Glomerular visceral epithelial cell (primary cell): ENCODE results near the gene LOC128125822.
"Not testable (repeated sequence)": the region's sequence is repeated elsewhere in the genome, so short reads cannot be mapped to it uniquely, and the experiment has no call there.

Experiments used
- DNase-seq: peaks from one replicate; pipeline ENCODE4 v3.0.0-alpha.2; 2016; ENCODE audit errors: extremely low spot score

LOC128125822 gene

GRCh38 chr6:63572044-63572746 is at the start of gene LOC128125822, which contains the start of gene PTP4A1:
Gene LOC128125822, plus strand, starts transcription at chr6:63572480.
Gene PTP4A1, plus strand, starts transcription at chr6:63572480. Its CDS starts 4,401 bp downstream, at chr6:63576881.
- DNase-seq, result peak; percentile 98

GRCh38 chr6:63522911-63523287 is 49.4 kb upstream of the LOC128125822 start:
- not testable (repeated sequence) for DNase-seq

GRCh38 chr6:63523630-63524029 is 48.6 kb upstream of the LOC128125822 start:
- DNase-seq, result no peak

GRCh38 chr6:63525186-63525878 is 46.9 kb upstream of the LOC128125822 start:
- no peak for DNase-seq

GRCh38 chr6:63526931-63527330 is 45.3 kb upstream of the LOC128125822 start:
- DNase-seq, result no peak

GRCh38 chr6:63527658-63528514 is 44.4 kb upstream of the LOC128125822 start:
- peak; percentile 93 for DNase-seq

GRCh38 chr6:63529498-63529897 is 42.8 kb upstream of the LOC128125822 start:
- DNase-seq, result no peak

GRCh38 chr6:63530182-63530581 is 42.1 kb upstream of the LOC128125822 start:
- DNase-seq, result no peak

GRCh38 chr6:63530991-63531390 is 41.3 kb upstream of the LOC128125822 start:
- no peak for DNase-seq

GRCh38 chr6:63533026-63533425 is 39.3 kb upstream of the LOC128125822 start:
- DNase-seq, result no peak

- DNase-seq, result no peak
Measured at GRCh38 chr6:63533952-63534351, 38.3 kb upstream of the LOC128125822 start.

GRCh38 chr6:63537201-63537958 is 34.9 kb upstream of the LOC128125822 start:
- no peak for DNase-seq

- DNase-seq, result no peak
Measured at GRCh38 chr6:63537959-63538300, 34.4 kb upstream of the LOC128125822 start.

GRCh38 chr6:63538550-63538949 is 33.7 kb upstream of the LOC128125822 start:
- DNase-seq, result no peak

GRCh38 chr6:63543001-63543400 is 29.3 kb upstream of the LOC128125822 start:
- no peak for DNase-seq

- no peak for DNase-seq
Measured at GRCh38 chr6:63543982-63544381, 28.3 kb upstream of the LOC128125822 start.

GRCh38 chr6:63546236-63546635 is 26.0 kb upstream of the LOC128125822 start:
- no peak for DNase-seq

- DNase-seq, result no peak
Measured at GRCh38 chr6:63546697-63547096, 25.6 kb upstream of the LOC128125822 start.

- DNase-seq, result no peak
Measured at GRCh38 chr6:63549076-63549475, 23.2 kb upstream of the LOC128125822 start.

GRCh38 chr6:63553208-63553607 is 19.1 kb upstream of the LOC128125822 start:
- DNase-seq, result no peak

GRCh38 chr6:63553900-63554299 is 18.4 kb upstream of the LOC128125822 start:
- DNase-seq, result no peak

GRCh38 chr6:63554782-63555181 is 17.5 kb upstream of the LOC128125822 start:
- no peak for DNase-seq
